Smooth muscle cell (in vitro differentiated cells): ENCODE measurements around the gene TRPV2. TPM values are rescaled to one million over a fixed set of nuclear protein-coding genes. Genes with fewer than 3 reads are reported as not detected.

Source experiments
- DNase-seq: peaks from one replicate; lab custom pipeline; 2025; ENCODE audit not compliant: unreplicated experiment; lab: John Stamatoyannopoulos, UW
- H2AFZ ChIP-seq: fragments of 200-600 bp; sonication (generic); 2 replicates; pipeline ENCODE4 v1.6.0; 2016; ENCODE audit warnings: antibody characterized with exemption, low read depth, mild to moderate bottlenecking
- H3F3A ChIP-seq: fragments of 200-600 bp; sonication (generic); 2 replicates; pipeline ENCODE4 v1.6.0; 2017; ENCODE audit warnings: antibody characterized with exemption, low read depth
- H3K27ac ChIP-seq: fragments of 200-600 bp; sonication (generic); 2 replicates; pipeline ENCODE4 v1.5.1; 2016; ENCODE audit warnings: low read depth, mild to moderate bottlenecking
- H3K27me3 ChIP-seq: fragments of 200-600 bp; sonication (generic); 2 replicates; pipeline ENCODE4 v1.6.1; 2016; ENCODE audit warnings: low read depth, mild to moderate bottlenecking
- H3K36me3 ChIP-seq: fragments of 200-600 bp; sonication (generic); 2 replicates; pipeline ENCODE4 v1.5.1; 2016; ENCODE audit warnings: low read depth
- H3K4me1 ChIP-seq: fragments of 200-600 bp; sonication (generic); 2 replicates; pipeline ENCODE4 v1.5.1; 2016; ENCODE audit warnings: low read depth
- H3K4me2 ChIP-seq: fragments of 200-600 bp; sonication (generic); 2 replicates; pipeline ENCODE4 v1.6.0; 2016; ENCODE audit warnings: mild to moderate bottlenecking
- H3K4me3 ChIP-seq: fragments of 200-600 bp; sonication (generic); 2 replicates; pipeline ENCODE4 v1.5.1; 2016; ENCODE audit warnings: mild to moderate bottlenecking
- H3K79me2 ChIP-seq: fragments of 200-600 bp; sonication (generic); 2 replicates; pipeline ENCODE4 v1.6.0; 2016; ENCODE audit warnings: low read depth, mild to moderate bottlenecking
- H3K9ac ChIP-seq: fragments of 200-600 bp; sonication (generic); 2 replicates; pipeline ENCODE4 v1.6.0; 2016; ENCODE audit warnings: low read depth
- H3K9me3 ChIP-seq: fragments of 200-600 bp; sonication (generic); replicated peaks from 2 replicates; pipeline ENCODE4 v1.5.1; 2016; ENCODE audit warnings: low read depth
- H4K20me1 ChIP-seq: fragments of 200-600 bp; sonication (generic); 2 replicates; pipeline ENCODE4 v1.6.0; 2016; ENCODE audit warnings: low read depth
- CTCF ChIP-seq: fragments of 200-600 bp; sonication (generic); IDR thresholded peaks from 2 replicates; pipeline ENCODE4 v1.5.1; 2017; ENCODE audit warnings: borderline replicate concordance, mild to moderate bottlenecking, antibody characterized with exemption; ENCODE audit not compliant: insufficient read depth, poor library complexity, severe bottlenecking
- WGBS: methylation state at CpG from one replicate; pipeline ENCODE4 v1.1.7; 2016; ENCODE audit warnings: low lambda C conversion rate; 5-methylcytosine and 5-hydroxymethylcytosine counted together
- polyA plus RNA-seq: library from polyadenylated mRNA; unstranded; fragments of >200 nt; fragmentation: Nextera tagmentation; extraction: Ambion mirVana; gene quantifications from 2 replicates; pipeline ENCODE4 v1.2.1, GENCODE V29; 2016
- total RNA-seq: library from RNA; depleted of rRNA; stranded (reverse); fragments of >200 nt; gene quantifications from 2 replicates; pipeline ENCODE4 v1.2.3, GENCODE V29; 2014

The TRPV2 gene
- total and polyA plus RNA-seq, 2 experiments from 2014 or later: 58.0 to 92.9 TPM

- Histone ChIP-seq H3K27me3 (no peaks in the 10 kb centered on the region), H3K79me2 (no peaks in the 10 kb centered on the region), H2AFZ (no peak overlapping the region), H3K4me2 (no peak overlapping the region), H3K9ac (no peak overlapping the region), H3K4me3 (no peak overlapping the region), H3K27ac (no peak overlapping the region), H3K36me3 (no peaks in the 10 kb centered on the region), H3K9me3 (no peaks in the 10 kb centered on the region), H3K4me1 (peaks cover 22% of the 10 kb centered on the region), H4K20me1 (no peaks in the 10 kb centered on the region), H3F3A (peaks cover 9% of the 10 kb centered on the region)
- 94% methylated on average over 6 of the region's 6 CpGs for WGBS
- no peak for DNase-seq
- no peak for TF ChIP-seq CTCF
Measured at GRCh38 chr17:16480995-16481394, 65.6 kb downstream of the TRPV2 start.

GRCh38 chr17:16482253-16482652, 66.9 kb downstream of the TRPV2 start:
- Histone ChIP-seq H2AFZ (no peak overlapping the region), H3K27ac (no peak overlapping the region), H3K36me3 (no peaks in the 10 kb centered on the region), H3K4me1 (peaks cover 29% of the 10 kb centered on the region), H4K20me1 (no peaks in the 10 kb centered on the region), H3K4me3 (no peak overlapping the region), H3K79me2 (no peaks in the 10 kb centered on the region), H3K4me2 (no peak overlapping the region), H3F3A (peaks cover 9% of the 10 kb centered on the region), H3K27me3 (no peaks in the 10 kb centered on the region), H3K9ac (no peak overlapping the region), H3K9me3 (no peaks in the 10 kb centered on the region)
- TF ChIP-seq CTCF: no peak
- DNase-seq: no peak
- over 99% methylated on average over 8 of the region's 8 CpGs for WGBS

- Histone ChIP-seq H3F3A (peaks cover 4% of the 10 kb centered on the region), H3K4me2 (no peak overlapping the region), H3K4me1 (peaks cover 30% of the 10 kb centered on the region), H3K36me3 (no peaks in the 10 kb centered on the region), H3K4me3 (no peak overlapping the region), H2AFZ (no peak overlapping the region), H3K9ac (no peak overlapping the region), H3K27me3 (no peaks in the 10 kb centered on the region), H3K9me3 (no peaks in the 10 kb centered on the region), H3K79me2 (no peaks in the 10 kb centered on the region), H3K27ac (no peak overlapping the region), H4K20me1 (no peaks in the 10 kb centered on the region)
- no peak for DNase-seq
- WGBS: 93% methylated on average over 8 of the region's 8 CpGs
- no peak for TF ChIP-seq CTCF
Measured at GRCh38 chr17:16483021-16483645, 67.8 kb downstream of the TRPV2 start.
